Neural progenitor cell (in vitro differentiated cells): Measurements from ENCODE around the gene SLC4A2. TPM values are rescaled to one million over a fixed set of nuclear protein-coding genes. Genes with fewer than 3 reads are reported as not detected.

Source experiments
- DNase-seq: peaks from one replicate; pipeline ENCODE4 v3.0.0-alpha.2; 2016; ENCODE audit warnings: low spot score
- H2AFZ ChIP-seq: fragments of 200-600 bp; sonication (generic); replicated peaks from 2 replicates; pipeline ENCODE4 v1.6.1; 2016; ENCODE audit warnings: antibody characterized with exemption
- H3F3A ChIP-seq: fragments of 200-600 bp; sonication (generic); 2 replicates; pipeline ENCODE4 v1.6.1; 2016; ENCODE audit warnings: antibody characterized with exemption, low read depth
- H3K27ac ChIP-seq: fragments of 200-600 bp; sonication (generic); 2 replicates; pipeline ENCODE4 v1.5.1; 2016; ENCODE audit warnings: mild to moderate bottlenecking
- H3K27me3 ChIP-seq: fragments of 200-600 bp; sonication (generic); 2 replicates; pipeline ENCODE4 v1.6.1; 2016; ENCODE audit warnings: mild to moderate bottlenecking, moderate library complexity
- H3K36me3 ChIP-seq: fragments of 200-600 bp; sonication (generic); 2 replicates; pipeline ENCODE4 v1.5.1; 2016
- H3K4me1 ChIP-seq: fragments of 200-600 bp; sonication (generic); 2 replicates; pipeline ENCODE4 v1.6.1; 2016; ENCODE audit warnings: mixed run types
- H3K4me2 ChIP-seq: fragments of 200-600 bp; sonication (generic); 2 replicates; pipeline ENCODE4 v1.6.1; 2016
- H3K4me3 ChIP-seq: fragments of 200-600 bp; sonication (generic); 2 replicates; pipeline ENCODE4 v1.5.1; 2016
- H3K79me2 ChIP-seq: fragments of 200-600 bp; sonication (generic); 2 replicates; pipeline ENCODE4 v1.6.1; 2016; ENCODE audit warnings: low read depth
- H3K9ac ChIP-seq: fragments of 200-600 bp; sonication (generic); 2 replicates; pipeline ENCODE4 v1.6.1; 2016
- H3K9me3 ChIP-seq: fragments of 200-600 bp; sonication (generic); 2 replicates; pipeline ENCODE4 v1.5.1; 2016; ENCODE audit warnings: low read depth
- H4K20me1 ChIP-seq: fragments of 200-600 bp; sonication (generic); 2 replicates; pipeline ENCODE4 v1.6.1; 2016; ENCODE audit warnings: low read depth
- H3K27ac Mint-ChIP-seq: 3 replicates; pipeline ENCODE4 v1.8.0; 2021; ENCODE audit warnings: mixed read lengths
- H3K27me3 Mint-ChIP-seq: 2 replicates; pipeline ENCODE4 v1.8.0; 2022; ENCODE audit warnings: low read depth, mild to moderate bottlenecking, inconsistent platforms, moderate library complexity, mixed read lengths; ENCODE audit not compliant: insufficient read depth
- H3K36me3 Mint-ChIP-seq: 3 replicates; pipeline ENCODE4 v1.8.0; 2021; ENCODE audit warnings: mixed read lengths
- H3K4me1 Mint-ChIP-seq: 3 replicates; pipeline ENCODE4 v1.8.0; 2021; ENCODE audit warnings: mixed read lengths
- H3K4me3 Mint-ChIP-seq: 3 replicates; pipeline ENCODE4 v1.8.0; 2021; ENCODE audit warnings: mild to moderate bottlenecking, moderate library complexity, mixed read lengths
- H3K9me3 Mint-ChIP-seq: 3 replicates; pipeline ENCODE4 v1.8.0; 2020; ENCODE audit warnings: mixed read lengths
- EZH2 ChIP-seq: fragments of 200-600 bp; sonication (generic); IDR thresholded peaks from 2 replicates; pipeline ENCODE4 v1.6.1; 2017; ENCODE audit warnings: antibody characterized with exemption, mild to moderate bottlenecking, moderate library complexity
- EZH2phosphoT487 ChIP-seq: fragments of 200-600 bp; sonication (generic); IDR thresholded peaks from 2 replicates; pipeline ENCODE4 v1.6.1; 2017; ENCODE audit warnings: antibody characterized with exemption
- total RNA-seq: library from RNA; depleted of rRNA; stranded (reverse); fragments of >200 nt; gene quantifications from 2 replicates; pipeline ENCODE4 v1.2.3, GENCODE V29; 2015; ENCODE audit warnings: low replicate concordance
- TF ChIP-seq, protein P1 (sequence below): fragments of 200-600 bp; sonication (generic); IDR thresholded peaks from 2 replicates; pipeline ENCODE4 v1.5.1; 2017; ENCODE audit warnings: antibody characterized with exemption, mild to moderate bottlenecking

The SLC4A2 gene
- total RNA-seq, 1 donor from 2014 or later, result 26.1 TPM

DNA sequence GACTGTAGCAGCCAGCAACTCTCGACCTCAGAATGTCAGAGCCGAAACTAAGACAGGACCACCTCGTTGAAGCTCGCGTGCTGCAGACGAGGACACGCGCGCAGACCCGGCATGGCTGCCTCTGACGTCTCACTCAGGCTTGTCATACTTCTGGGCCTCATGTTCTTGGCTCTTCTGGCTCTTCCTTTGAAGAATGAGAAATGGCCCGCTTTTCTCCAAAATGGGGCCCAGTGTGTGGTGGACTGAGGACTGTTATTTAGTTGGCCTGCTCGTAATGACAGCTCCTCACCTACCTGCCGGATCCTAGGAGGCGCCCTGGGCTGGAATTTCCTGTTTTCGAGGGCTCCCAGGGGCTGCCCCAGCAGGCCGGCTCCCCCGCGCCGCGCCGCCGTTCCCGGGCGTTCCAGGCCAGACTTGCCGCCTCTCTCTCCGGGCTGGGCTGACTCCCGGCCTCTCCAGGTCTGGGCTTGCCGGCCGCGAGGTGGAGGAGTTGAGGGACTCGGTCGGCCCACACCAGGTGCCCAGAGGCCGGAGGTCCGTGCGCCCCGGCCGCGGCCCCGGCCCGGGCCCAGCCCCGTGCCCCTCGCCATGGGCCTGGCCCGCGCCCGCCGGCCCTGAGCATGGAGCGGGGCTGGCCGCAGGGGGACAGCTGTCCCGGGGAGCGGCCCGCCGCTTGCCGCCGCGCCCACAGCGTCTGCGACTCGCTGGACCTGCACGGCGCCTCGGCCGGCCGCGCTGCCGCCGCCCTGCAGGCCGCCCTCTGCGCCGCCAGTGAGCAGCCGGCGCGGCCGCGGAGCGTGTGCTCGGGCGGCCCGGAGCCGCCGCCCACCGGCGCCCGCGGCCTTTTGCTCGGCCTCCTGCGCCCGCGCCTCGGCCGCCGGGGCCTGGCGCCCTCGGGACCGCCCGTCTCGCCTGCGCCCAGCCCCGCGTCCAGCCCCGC lies 55.0 kb downstream of the SLC4A2 start:
- Histone ChIP-seq H3F3A (peaks cover 27% of the 10 kb centered on the region), H3K4me2 (peak overlapping the region; percentile 78), H3K4me1 (peaks cover 20% of the 10 kb centered on the region), H3K9ac (no peak overlapping the region), H4K20me1 (peaks cover 86% of the 10 kb centered on the region), H3K36me3 (no peaks in the 10 kb centered on the region), H3K9me3 (no peaks in the 10 kb centered on the region), H3K79me2 (peaks cover 52% of the 10 kb centered on the region), H3K4me3 (peak overlapping the region; percentile 42), H2AFZ (no peak overlapping the region), H3K27ac (no peak overlapping the region), H3K27me3 (peaks cover 17% of the 10 kb centered on the region)
- Mint-ChIP-seq H3K4me3 (peak overlapping the region; percentile 74), H3K27me3 (peaks cover 11% of the 10 kb centered on the region), H3K36me3 (no peaks in the 10 kb centered on the region), H3K27ac (no peak overlapping the region), H3K4me1 (peaks cover 33% of the 10 kb centered on the region), H3K9me3 (no peaks in the 10 kb centered on the region)
- peak; percentile 76 for DNase-seq
- no peak for TF ChIP-seq EZH2phosphoT487
- TF ChIP-seq, protein P1, sequence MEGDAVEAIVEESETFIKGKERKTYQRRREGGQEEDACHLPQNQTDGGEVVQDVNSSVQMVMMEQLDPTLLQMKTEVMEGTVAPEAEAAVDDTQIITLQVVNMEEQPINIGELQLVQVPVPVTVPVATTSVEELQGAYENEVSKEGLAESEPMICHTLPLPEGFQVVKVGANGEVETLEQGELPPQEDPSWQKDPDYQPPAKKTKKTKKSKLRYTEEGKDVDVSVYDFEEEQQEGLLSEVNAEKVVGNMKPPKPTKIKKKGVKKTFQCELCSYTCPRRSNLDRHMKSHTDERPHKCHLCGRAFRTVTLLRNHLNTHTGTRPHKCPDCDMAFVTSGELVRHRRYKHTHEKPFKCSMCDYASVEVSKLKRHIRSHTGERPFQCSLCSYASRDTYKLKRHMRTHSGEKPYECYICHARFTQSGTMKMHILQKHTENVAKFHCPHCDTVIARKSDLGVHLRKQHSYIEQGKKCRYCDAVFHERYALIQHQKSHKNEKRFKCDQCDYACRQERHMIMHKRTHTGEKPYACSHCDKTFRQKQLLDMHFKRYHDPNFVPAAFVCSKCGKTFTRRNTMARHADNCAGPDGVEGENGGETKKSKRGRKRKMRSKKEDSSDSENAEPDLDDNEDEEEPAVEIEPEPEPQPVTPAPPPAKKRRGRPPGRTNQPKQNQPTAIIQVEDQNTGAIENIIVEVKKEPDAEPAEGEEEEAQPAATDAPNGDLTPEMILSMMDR, result no peak
- no peak for TF ChIP-seq EZH2

DNA sequence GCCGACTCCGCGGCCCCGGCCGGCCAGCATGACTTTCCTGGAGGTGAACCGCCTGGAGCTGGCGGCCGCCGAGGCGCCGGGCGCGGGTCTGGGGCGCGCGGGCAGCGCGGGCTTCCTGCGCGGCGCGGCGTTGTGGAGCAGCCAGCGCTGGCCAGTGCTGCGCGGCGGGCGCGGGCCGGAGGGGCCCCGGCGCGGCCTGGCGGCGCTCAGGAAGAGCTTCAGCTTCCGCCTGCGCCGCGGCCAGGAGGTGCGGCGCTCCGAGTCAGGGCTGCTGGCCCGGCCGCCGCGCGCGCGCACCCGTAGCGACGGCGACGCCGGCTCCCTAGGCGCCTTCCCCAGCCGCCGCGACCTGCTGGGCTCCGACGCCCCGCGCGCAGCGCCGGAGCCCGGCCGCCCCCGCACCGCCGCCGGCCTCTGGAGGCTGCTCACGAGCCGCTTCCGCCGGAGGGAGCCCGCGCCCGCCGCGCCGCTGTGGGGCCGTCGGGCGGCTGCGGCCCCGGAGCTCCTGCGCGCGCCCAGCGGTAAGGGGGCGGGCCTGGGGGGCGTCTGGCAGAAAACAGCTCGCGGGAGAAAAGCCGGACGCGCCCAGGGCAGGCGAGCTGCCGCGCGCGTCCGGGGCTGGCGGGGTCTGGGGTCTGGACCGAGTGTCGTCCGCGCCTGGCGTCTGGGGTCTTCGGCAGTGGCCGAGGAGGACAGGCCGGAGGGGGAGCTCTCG lies 55.9 kb downstream of the SLC4A2 start:
- peaks cover 33% of the 10 kb centered on the region for H3K4me1 Mint-ChIP-seq
- H3F3A ChIP-seq, result peaks cover 27% of the 10 kb centered on the region
- H3K9ac ChIP-seq, result no peak overlapping the region
- peak overlapping the region; percentile 78 for H3K4me3 Mint-ChIP-seq
- H3K27me3 Mint-ChIP-seq, result peaks cover 11% of the 10 kb centered on the region
- H3K36me3 ChIP-seq, result no peaks in the 10 kb centered on the region
- H3K27ac Mint-ChIP-seq, result no peak overlapping the region
- H4K20me1 ChIP-seq, result peaks cover 86% of the 10 kb centered on the region
- no peak overlapping the region for H3K27ac ChIP-seq
- TF ChIP-seq EZH2phosphoT487 (no peak), EZH2 (peak; percentile 53)
- TF ChIP-seq, protein P1, result peak; percentile 28
- DNase-seq, result peak; percentile 79
- peaks cover 1% of the 10 kb centered on the region for H3K36me3 Mint-ChIP-seq
- H3K4me1 ChIP-seq, result peaks cover 20% of the 10 kb centered on the region
- H3K9me3 ChIP-seq, result no peaks in the 10 kb centered on the region
- H3K27me3 ChIP-seq, result peaks cover 17% of the 10 kb centered on the region
- peak overlapping the region; percentile 78 for H3K4me2 ChIP-seq
- no peaks in the 10 kb centered on the region for H3K9me3 Mint-ChIP-seq
- peak overlapping the region; percentile 47 for H3K4me3 ChIP-seq
- H3K79me2 ChIP-seq, result peaks cover 52% of the 10 kb centered on the region
- no peak overlapping the region for H2AFZ ChIP-seq

DNA sequence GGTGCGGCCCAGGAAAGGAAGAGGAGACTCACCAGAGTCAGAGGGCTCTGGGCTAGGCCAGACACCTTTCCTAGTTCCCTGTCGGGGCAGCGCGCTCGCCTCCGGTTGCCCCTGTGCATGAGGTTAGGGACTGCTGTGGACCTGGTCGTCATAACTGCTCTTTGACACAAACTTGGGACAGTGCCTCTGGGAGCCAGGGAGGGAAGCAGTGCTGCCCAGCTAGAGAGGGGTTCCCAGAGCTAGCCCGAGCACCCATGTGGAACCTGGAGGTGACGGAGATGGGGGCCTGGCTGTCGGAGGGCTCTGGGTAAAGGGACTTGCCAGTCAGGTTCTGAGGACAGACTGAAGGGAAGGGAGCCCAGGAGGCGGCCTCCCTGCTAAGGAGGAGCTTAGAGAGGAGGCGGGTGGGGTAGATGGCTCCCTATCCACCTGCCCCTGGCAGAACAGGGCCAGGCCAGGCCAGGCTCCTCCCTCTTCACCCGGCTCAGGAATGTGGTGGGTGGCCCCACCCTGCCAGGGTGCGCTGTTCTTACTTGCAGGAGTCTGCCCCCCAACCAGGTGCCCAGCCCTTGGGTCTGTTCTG lies 56.5 kb downstream of the SLC4A2 start:
- Histone ChIP-seq H2AFZ (no peak overlapping the region), H3K4me1 (peaks cover 20% of the 10 kb centered on the region), H3K9ac (no peak overlapping the region), H3K9me3 (no peaks in the 10 kb centered on the region), H3K27me3 (peaks cover 17% of the 10 kb centered on the region), H3K27ac (no peak overlapping the region), H4K20me1 (peaks cover 86% of the 10 kb centered on the region), H3K4me2 (peak overlapping the region; percentile 78), H3F3A (peaks cover 22% of the 10 kb centered on the region), H3K4me3 (peak overlapping the region; percentile 47), H3K36me3 (no peaks in the 10 kb centered on the region), H3K79me2 (peaks cover 51% of the 10 kb centered on the region)
- Mint-ChIP-seq H3K4me1 (peaks cover 29% of the 10 kb centered on the region), H3K9me3 (no peaks in the 10 kb centered on the region), H3K36me3 (peaks cover 5% of the 10 kb centered on the region), H3K27ac (no peak overlapping the region), H3K4me3 (peak overlapping the region; percentile 78), H3K27me3 (peaks cover 9% of the 10 kb centered on the region)
- TF ChIP-seq EZH2, result no peak
- TF ChIP-seq, protein P1, result no peak
- no peak for TF ChIP-seq EZH2phosphoT487
- DNase-seq, result no peak
